ENCODE results near the gene TRIM27.

The TRIM27 gene

DNA sequence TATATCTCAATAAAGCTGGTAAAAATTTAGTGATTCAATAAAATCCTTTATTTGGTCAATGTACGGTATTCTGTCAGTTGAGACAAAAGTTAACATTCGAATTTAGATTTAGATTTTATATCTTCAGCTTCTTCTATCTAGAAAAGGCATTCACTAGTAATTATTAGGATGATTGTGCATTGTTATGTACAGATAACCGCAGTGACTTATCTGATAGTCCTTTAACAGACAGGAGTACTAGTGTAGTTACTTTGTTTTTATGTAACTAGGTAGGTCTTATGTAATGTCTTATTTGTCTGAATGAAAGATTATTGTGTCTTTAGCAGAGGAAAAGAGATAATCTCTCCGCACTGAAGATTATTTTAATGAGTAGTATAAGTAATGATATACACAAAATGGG, 31.3 kb downstream of the TRIM27 start:
- TF ChIP-seq, protein P1, sequence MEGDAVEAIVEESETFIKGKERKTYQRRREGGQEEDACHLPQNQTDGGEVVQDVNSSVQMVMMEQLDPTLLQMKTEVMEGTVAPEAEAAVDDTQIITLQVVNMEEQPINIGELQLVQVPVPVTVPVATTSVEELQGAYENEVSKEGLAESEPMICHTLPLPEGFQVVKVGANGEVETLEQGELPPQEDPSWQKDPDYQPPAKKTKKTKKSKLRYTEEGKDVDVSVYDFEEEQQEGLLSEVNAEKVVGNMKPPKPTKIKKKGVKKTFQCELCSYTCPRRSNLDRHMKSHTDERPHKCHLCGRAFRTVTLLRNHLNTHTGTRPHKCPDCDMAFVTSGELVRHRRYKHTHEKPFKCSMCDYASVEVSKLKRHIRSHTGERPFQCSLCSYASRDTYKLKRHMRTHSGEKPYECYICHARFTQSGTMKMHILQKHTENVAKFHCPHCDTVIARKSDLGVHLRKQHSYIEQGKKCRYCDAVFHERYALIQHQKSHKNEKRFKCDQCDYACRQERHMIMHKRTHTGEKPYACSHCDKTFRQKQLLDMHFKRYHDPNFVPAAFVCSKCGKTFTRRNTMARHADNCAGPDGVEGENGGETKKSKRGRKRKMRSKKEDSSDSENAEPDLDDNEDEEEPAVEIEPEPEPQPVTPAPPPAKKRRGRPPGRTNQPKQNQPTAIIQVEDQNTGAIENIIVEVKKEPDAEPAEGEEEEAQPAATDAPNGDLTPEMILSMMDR (IDR thresholded peaks at IDR 0.05; ENCODE audit: insufficient read depth, missing control alignments) = no peak
- DNase-seq (ENCODE audit: insufficient read length, low spot score) = no peak
- no peak for FAIRE-seq

DNA sequence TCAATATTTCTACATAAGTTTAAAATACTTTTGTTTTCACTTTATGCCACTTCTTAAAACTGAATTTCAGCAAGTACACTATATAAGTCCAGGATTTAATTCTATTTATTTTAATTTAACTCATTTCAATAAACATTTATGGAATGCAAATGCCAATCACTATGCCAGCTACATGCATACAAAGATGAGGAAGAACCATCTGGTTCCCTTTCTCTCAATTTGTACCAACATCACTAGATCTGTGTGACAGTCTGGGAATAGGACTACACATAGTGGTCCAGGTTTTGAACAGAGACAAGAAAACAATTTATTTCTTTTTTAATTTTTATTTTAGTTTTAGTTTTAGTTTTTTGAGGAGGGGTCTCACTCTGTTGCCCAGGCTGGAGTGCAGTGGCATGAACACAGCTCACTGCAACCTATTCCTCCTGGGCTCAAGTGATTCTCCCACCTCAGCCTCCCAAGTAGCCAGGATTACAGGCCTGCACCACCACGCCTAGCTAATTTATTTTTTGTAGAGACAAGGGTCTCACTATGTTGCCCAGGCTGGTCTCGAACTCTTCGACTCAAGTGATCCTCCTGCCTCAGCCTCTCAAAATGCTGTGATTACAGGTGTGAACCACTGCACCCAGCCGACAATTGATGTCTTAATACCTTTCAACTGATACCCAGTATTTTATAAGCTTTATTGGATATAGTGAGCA, 35.8 kb downstream of the TRIM27 start:
- DNase-seq (ENCODE audit: insufficient read length, low spot score) (no peak), FAIRE-seq (no peak)
- TF ChIP-seq, protein P1 (IDR thresholded peaks at IDR 0.05; ENCODE audit: insufficient read depth, missing control alignments) = no peak

DNA sequence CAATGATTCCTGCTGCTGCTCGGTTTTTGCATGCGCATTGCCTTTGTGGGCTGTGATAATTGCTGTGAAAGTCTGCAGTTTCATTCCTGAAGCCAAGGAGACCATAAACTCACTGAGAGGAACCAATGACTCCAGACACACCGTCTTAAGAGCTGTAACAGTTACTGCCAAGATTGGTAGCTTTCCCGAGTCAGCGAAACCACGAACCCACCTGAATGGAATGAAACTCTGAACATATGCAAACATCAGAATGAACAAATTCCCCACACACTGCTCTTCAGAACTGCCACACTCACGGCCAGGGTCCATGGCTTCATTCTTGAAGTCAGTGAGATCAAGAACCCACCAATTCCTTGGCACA, 37.7 kb downstream of the TRIM27 start:
- DNase-seq (ENCODE audit: insufficient read length, low spot score) = no peak
- FAIRE-seq = no peak
- TF ChIP-seq, protein P1 (IDR thresholded peaks at IDR 0.05; ENCODE audit: insufficient read depth, missing control alignments) = no peak

DNA sequence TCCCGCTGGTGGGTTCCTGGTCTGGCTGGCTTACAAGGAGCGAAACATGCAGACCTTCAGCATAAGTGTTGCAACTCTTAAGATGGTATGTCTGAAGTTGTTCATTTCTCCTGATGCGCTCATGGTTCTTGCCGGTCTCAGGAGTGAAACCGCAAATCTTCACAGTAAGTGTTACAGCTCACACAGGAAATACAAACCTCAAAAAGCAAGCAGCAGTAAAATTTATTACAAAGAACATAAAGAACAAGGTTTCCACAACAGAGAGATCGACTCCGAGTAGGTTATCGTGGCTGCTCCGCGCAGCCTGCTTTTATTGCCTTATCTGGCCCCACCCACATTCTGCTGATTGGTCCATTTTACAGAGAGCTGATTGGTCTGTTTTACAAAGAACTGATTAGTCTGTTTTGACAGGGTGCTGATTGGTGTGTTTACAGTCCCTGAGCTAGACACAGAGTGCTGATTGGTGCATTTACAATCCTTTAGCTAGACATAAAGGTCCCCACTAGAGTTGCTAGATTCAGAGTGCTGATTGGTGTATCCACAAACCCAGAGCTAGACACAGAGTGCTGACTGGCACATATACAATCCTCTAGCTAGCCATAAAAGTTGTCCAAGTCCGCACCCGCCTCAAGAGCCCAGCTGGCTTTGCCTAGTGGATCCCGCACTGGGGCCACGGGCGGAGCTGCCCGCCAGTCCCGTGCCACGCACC, 39.2 kb downstream of the TRIM27 start:
- DNase-seq (ENCODE audit: insufficient read length, low spot score) = no peak
- TF ChIP-seq, protein P1 (IDR thresholded peaks at IDR 0.05; ENCODE audit: insufficient read depth, missing control alignments) = no peak
- no peak for FAIRE-seq

DNA sequence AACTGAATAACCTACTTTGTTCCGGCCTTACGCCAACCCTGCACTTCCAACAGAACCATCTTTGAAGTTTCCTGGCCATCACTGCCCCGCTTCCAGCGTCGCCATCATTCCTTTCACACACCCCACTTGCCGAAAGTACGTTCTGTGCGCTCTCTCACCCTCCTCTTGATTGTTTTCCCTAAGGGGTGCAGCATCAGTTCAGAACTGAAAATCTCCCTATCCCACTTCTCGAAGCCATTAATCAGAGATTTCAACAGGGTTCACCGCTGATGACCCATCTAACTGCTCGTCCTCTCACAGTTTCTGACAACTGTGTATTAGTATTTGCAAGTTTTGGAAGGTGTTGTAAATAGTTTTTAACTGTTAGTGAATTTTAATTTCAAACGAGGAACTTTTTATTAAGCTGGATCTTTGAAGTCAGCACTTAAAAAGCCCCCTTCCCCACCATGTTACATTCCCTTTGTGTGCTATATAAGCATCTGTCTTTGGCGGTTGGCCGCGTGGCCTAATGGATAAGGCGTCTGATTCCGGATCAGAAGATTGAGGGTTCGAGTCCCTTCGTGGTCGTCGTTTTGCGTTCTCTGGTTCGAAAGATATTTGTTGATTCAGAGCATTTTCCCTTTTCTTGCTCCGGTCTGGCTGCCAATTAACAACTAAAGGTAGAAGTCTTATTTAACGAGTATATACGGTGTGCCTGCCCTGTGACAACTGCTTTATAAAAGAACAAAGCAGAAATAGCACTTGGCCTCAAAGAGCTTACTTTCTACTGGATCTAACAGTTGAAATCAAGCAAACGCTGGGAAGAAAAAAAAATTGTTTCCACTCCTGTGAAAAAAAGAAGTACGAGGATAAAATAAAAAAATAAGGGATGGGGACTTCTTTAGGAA, 42.6 kb downstream of the TRIM27 start:
- FAIRE-seq = no peak
- DNase-seq (ENCODE audit: insufficient read length, low spot score) = no peak
- TF ChIP-seq, protein P1 (IDR thresholded peaks at IDR 0.05; ENCODE audit: insufficient read depth, missing control alignments) = no peak

DNA sequence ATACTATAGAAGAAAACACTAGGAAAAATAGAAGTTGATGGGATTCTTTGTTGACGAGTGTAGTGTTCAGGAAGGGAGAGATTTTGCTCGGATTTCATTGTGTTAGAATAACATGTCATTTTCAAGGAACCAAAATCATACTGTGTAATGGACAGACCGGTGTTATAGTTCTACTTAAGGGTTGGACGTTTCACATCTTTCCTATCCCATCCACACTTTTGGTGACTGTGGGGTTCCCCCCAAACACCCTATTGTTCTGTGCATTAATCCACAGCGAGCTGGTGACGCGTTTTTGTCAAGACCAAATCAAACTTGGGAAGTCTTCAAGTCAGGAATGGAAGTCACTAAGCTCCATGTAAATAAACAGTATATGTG, 43.3 kb downstream of the TRIM27 start:
- FAIRE-seq (no peak), DNase-seq (ENCODE audit: insufficient read length, low spot score) (no peak)
- TF ChIP-seq, protein P1 (IDR thresholded peaks at IDR 0.05; ENCODE audit: insufficient read depth, missing control alignments) = no peak
